Suppressor macrophage treated with lipopolysaccharide for 4 hours (primary cell): ENCODE results near the gene SAMD4B.
"Not testable (repeated sequence)": the region's sequence is repeated elsewhere in the genome, so short reads cannot be mapped to it uniquely, and the experiment has no call there.

Experiments used
- DNase-seq: peaks from one replicate; pipeline ENCODE4 v3.0.0-alpha.2; 2020

Gene SAMD4B, protein sequence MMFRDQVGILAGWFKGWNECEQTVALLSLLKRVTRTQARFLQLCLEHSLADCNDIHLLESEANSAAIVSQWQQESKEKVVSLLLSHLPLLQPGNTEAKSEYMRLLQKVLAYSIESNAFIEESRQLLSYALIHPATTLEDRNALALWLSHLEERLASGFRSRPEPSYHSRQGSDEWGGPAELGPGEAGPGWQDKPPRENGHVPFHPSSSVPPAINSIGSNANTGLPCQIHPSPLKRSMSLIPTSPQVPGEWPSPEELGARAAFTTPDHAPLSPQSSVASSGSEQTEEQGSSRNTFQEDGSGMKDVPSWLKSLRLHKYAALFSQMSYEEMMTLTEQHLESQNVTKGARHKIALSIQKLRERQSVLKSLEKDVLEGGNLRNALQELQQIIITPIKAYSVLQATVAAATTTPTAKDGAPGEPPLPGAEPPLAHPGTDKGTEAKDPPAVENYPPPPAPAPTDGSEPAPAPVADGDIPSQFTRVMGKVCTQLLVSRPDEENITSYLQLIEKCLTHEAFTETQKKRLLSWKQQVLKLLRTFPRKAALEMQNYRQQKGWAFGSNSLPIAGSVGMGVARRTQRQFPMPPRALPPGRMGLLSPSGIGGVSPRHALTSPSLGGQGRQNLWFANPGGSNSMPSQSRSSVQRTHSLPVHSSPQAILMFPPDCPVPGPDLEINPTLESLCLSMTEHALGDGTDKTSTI

DNA sequence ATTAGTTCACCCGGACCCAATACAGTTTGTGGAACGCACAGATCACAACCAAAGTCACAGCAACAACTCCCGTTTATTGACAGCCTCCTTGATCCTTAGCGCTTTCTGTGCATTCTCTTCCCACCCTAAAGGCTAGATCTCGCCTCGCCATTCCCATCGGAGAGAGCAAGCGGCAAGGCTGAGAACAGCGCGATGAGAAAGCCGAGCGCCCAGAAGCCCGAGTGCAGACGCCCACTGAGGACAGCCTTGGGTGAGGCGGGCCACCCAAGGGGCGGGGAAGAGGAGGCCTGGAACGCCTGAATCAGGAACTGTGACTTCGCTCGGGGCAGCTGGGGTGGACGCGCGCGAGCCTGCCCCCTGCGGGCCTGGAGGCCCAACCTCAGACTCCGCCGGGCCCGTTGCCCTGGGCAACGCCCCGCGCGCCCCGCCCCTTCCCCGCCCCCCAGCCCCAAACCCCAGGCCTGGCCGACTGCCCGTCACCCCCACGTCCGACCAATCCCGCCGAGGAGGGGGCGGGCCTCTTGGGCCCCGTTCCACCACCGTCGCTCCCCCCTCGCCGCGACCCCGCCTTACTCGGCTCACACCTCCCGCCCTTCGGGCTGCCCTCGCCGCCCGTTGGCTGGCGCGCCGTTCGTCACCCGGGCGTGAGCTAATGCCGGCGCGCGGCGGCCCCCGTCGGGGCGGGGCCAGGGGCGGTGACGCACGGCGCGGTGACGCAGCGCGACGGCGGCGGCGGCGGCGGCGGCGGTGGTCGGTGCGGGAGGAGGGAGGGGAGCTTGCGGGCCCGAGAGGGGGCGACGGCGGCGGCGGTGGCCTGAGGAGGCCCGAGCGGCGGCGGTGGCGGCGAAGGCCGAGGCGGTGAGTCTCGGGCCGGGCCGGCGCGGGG, at the start of gene SAMD4B:
TSS of gene SAMD4B (plus strand) at position 703 of the 886 bp plus-strand sequence. CDS start 14,473 bp downstream, outside the sequence.
- peak; percentile 100 for DNase-seq

DNA sequence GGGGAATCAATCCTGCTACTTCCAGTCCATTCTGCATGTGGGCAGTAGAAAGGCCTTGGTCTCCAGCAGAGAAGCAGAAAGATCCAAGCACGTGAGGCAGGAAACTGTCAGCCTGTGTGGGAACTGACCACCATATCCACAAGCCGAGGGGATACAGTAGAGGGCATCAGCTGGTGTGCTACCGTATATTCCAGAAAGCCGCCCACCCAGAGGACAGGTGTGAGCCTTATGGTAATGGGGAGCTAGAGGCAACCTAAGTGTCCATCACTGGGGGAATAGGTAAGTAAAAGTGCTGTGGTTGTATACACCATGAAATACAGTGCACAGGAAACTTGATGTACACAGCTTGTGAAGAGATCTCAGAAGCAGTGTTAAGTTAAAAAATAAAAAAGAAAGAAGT, 48.8 kb upstream of the SAMD4B start:
- no peak for DNase-seq

DNA sequence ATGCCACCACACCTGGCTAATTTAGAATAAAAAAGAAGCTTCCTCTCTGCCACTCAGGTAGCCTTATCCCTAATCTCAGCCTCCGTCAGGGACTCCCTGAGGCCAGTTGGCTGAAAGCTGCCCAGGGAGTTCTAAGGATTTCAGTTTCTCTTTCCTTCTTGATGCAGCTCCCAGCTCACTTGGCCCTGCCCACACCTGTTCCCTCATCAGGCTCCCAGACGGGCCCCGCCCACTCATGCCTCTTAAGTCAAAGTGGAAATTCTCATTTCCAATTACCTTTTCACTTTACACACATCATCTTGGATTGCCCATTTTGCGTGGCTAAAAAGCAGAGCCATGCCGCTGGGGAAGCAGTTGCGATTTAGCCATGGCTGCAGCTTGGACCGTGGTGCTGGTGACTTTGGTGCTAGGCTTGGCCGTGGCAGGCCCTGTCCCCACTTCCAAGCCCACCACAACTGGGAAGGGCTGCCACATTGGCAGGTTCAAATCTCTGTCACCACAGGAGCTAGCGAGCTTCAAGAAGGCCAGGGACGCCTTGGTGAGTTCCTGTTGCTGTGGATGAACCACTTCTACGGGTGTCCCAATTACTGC, 46.1 kb upstream of the SAMD4B start, which contains the start of gene IFNL1:
TSS of gene IFNL1 (plus strand) at position 353 of the 591 bp plus-strand sequence. CDS start at position 368, 15 bp downstream.
- DNase-seq = no peak

DNA sequence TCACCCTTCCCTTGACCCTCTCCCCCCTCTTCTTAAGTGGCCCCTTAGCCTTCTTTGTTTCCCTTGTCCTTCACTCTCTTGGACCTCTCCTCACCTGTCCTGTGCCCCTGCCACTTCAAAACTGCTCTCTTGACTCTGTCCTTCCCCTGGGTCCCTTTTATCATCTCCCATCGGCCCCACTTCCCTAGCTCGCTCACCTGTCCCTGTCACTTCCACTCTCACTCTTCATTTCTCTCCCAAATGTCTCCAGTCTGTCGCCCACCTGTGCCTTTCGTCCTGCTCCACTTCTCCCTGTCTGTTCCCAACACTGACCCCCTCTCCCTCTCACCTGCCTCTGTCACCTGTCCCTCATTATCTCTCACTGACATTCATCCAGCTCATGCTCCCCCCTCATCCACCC, 45.3 kb upstream of the SAMD4B start:
- no peak for DNase-seq

DNA sequence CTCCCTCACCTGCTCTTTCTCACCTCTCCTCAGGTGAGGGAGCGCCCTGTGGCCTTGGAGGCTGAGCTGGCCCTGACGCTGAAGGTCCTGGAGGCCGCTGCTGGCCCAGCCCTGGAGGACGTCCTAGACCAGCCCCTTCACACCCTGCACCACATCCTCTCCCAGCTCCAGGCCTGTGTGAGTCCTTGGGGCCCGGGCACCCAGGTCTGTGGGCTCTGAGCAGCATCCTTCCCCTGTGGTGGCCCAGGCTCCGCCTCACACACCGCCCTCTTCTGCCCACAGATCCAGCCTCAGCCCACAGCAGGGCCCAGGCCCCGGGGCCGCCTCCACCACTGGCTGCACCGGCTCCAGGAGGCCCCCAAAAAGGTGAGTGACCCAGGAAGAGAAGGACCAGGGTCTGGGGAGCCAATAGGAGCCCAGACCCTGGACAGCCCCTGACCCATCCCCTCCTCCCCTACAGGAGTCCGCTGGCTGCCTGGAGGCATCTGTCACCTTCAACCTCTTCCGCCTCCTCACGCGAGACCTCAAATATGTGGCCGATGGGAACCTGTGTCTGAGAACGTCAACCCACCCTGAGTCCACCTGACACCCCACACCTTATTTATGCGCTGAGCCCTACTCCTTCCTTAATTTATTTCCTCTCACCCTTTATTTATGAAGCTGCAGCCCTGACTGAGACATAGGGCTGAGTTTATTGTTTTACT, 44.1 kb upstream of the SAMD4B start:
- DNase-seq = no peak

DNA sequence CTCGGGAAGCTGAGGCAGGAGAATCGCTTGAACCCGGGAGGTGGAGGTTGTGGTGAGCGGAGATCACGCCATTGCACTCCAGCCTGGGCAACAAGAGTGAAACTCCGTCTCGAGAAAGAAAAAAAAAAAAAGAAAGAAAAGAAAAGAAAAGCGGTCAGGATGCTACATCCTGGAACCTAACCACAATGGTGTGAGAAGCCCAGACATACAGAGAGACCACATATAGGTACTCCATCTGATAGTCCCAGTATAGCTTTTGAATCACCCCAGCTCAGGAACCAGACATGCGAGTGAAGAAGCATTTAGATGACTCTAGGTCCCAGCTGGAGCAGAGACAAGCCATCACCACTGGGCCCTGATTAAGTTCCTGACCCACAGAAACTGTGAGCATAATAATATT, 42.8 kb upstream of the SAMD4B start:
- no peak for DNase-seq

DNA sequence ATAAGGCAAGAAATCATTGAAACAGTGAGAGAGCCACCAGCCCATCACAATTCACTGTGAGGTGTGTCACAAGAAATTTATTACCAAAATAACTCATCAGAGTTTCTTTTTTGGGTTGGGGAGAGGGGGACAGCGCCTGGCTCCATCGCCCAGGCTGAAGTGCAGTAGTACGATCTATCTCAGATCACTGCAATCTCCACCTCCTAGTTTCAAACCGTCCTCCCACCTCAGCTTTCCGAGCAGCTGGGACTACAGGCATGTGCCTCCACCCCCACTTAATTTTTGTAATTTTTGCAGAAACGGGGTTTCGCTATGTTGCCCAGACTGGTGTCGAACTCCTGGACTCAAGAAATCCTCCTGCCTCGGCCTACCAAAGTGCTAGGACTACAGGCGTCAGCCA, 42.4 kb upstream of the SAMD4B start:
- DNase-seq = no peak

DNA sequence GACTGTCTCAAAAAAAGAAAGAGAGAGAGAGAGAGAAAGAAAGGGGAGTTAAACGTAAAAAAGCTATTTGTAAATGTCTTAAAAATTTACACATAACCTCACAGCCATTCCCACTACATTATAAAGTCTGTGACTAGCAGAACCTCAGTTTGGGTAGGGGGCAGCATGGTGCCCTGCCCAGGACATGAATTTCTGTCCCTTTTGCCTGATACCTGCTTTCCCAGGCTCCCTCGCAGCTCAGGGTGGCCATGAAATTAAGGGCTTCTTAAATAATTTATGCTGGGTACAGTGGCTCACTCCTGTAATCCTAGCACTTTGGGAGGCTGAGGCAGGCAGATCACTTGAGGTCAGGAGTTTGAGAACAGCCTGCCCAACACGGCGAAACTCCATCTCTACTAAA, 41.2 kb upstream of the SAMD4B start:
- no peak for DNase-seq

DNA sequence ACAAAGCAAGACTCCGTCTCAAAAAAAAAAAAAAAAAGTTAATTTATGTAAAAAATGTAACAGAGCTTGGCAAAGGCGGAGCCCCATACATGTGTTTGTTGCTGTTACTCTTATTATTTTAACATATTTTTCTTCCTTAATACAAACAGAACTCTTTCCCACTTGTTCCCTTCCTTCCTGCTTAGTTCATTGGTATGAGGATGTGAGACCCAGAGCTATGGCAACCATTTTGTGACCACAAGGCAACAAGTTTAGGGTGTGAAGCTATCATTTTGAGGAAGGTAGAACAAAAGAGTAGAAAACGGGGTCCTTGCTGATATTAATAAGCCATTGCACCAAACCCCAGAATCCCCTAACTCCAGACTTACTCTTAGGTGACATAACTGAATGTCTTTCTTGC, 40.7 kb upstream of the SAMD4B start:
- DNase-seq = no peak

DNA sequence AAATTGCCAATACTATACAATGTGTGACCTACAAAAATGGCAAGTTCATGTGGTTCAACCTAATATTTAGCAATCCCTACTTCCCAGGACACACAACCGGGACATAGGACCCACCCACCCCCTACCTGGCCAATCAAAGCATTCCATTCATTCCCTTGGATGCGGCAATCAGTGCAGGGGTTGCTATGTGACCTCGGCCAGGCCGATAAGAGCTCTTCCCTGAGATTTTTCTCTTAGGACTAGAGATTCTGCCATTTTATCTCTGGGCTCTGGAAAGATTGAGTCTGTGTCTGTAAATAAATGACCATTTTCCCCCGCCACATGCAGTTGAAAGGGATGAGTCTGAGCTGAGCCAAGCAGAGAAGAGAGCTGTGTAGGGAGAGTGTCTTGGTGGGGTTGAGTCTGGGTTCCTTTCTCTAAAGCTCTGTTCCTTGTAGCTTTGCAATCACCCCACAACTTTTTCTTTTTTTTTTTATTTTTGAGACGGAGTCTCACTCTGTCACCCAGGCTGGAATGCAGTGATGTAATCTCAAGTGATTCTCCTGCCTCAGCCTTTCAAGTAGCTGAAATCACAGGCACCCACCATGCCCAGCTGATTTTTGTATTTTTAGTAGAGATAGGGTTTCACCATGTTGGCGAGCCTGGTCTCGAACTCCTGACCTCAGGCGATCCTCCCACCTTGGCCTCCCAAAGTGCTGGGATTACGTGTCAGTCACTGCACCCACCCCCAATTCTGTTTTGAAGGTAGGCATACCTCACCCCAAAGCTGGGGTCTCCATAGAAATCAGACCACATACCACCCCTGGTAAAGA, 38.6 kb upstream of the SAMD4B start:
- DNase-seq = no peak

DNA sequence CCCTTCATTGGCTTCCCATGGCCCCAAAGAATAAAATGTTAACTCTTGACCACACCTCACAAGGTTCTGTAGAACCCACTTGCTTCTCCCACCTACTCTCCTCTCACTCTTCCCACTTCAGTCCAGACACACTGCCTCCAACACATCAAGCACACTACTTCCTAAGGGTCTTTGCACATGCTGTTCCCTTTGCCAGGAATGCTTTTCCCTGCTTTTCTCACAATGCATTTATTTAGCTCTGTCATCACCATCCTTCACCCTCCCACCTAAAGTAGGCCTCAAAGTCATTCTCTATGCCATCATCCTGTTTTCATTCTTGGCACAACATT, 38.1 kb upstream of the SAMD4B start:
- no peak for DNase-seq

DNA sequence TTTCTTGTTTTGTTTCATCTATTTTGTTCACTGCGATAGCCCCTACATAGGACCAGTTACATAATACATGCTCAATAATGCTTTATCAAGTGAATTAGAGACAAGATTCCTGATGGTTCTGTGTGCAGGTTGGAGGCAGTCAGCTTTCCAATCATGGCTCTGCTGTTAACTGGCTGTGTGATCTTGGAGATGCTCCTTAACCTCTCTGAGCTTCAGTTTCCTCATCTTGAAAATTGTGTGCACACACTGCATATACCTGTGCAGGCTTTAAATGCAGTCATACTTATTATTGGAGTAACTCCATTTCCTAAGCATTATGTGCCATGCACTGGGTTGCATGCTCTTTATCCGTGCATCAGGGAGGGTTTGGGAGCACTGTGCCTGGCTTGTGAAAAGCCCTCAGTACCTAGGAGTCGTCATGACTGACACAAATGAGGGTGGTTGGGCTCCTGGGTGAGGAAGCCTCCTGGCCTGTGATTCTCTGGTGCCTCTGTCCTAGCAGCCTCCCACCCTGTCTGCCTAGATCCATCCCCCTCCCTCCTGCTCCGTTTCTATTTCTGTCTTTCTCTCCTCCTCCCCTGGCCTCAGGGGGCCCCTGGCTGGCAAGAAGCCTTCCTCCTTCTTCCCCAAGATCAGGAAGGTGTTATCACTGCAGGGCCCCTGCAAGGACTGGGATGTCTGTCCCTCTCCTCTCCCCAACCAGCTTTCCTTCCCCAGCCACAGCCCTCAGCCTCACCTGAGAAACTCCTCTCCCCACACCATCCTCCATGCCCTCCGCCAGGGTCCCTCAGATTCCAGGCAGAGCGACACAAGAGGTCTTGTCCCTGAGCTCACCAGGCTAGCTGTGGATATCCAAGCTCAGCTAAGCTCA, 37.3 kb upstream of the SAMD4B start:
- no peak for DNase-seq

DNA sequence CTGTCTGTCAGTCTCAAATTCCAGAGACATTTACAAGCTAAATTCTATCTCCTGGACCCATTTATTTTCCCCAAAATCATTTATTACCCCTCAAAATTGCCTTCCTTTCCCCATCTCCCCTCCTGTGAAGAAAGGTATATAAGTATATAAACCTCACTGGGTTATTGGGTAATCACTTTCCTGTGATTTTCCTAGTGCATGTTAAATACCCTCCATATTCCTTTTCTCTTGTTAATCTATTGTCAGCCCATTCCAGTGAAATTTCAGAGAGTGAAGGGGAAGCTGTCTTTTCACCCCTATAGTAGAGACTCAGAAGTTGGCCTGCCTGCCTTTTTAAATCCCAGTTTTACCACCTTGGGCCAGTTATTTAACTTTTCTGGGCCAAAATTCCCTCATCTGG, 36.1 kb upstream of the SAMD4B start:
- no peak for DNase-seq

DNA sequence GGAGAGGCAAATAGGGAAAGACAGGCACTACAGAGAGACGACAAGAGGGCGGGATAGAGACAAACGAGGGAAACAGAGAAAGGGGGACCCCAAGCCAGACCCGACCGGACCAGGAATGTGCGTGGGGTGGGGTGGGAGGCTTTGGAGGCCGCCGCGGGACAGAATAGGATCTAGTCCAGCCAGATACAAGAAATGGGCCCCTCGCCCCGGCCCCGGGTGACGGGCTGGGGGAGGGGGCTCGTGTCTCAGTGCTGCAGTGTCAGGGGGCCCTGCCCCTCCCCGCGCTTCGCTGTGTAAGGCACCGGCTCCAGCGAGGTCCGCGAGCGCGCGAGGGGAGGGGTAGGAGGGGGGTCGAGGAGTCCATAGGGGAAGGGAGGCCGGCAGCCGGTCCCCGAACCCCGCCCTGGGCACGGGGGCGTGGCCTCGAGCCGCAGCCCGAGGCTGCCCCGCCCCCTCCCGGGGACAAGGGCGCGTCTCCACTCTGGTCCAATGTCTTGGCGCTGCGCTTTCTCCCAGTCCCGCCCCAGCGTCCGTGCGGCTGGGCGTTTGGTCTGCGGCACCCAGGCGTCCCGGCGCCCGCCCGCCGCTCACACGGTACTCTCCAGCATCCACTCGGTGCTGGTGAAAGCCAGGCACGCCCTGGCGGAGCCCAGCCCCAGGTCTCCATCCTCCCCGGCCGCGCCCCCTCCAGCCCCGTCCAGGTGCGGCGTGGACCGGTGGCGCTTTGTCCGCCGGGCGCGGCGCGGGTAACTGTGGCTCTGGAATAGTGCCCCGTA, 35.0 kb upstream of the SAMD4B start:
- no peak for DNase-seq

DNA sequence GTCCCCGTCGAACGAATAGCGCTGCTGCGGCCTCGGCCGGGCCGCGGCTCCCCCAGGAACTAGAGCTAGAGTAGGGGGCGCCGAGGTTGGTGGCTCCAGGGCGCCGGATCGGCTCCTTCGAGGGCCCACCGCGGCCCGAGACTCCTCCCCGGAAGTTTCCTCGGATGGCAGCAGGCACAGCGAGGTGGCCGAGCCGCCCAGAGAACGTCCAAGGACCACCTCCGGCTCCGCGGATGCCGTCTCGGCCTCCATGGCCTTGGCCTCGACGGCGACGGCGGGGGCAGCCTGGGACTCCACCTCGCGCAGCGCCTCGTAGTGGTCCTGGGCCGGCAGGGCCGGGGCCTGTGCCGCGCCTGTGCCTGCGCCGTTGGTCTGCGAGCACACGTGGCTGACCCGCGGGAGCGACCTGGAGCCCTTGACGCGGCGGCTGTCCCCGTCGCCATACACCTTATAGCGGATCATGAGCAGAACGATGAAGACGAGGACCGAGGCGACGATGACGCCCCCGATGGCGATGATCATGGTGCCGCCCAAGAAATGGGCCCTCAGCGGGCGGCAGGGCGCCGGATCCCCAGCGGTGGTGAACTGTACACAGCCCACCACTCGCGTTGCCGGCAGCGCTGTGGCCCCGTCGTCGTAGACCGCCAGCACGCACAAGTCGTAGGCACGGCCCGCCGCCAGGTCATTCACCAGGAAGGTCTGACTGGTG, 34.2 kb upstream of the SAMD4B start:
- DNase-seq = no peak

DNA sequence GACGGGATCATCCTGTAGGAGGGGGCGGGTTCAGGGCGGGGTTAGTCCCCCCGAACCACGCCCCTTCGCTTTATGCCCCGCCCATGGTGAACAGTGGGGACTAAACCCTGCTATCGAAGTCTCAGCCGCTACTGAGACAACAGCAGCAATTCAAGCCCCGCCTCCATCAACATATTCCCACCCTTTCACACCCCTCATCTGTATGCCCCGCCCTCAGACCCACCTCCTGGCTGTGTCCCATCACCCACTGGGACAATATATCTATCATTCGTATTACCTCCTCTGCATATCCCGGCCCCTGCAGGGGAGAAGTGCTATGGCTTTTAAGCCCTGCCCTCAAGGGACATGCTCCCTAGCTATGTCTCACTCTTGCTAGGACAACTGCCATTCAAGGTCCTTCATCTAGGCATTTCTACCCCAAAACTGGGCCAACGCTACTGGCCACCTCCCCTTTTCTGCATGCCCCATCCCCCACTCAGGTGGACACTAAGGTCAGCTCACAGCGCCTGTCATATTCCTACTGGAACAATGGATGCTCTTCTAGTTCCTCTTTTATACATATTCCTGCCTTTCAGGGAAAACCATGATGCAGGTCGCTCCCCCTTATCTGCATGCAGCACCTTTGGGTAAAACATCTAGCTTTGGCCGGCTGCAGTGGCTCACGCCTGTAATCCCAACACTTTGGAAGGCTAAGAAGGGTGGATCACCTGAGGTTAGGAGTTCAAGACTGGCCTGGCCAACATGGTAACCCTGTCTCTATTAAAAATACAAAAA, 33.5 kb upstream of the SAMD4B start:
- no peak for DNase-seq

DNA sequence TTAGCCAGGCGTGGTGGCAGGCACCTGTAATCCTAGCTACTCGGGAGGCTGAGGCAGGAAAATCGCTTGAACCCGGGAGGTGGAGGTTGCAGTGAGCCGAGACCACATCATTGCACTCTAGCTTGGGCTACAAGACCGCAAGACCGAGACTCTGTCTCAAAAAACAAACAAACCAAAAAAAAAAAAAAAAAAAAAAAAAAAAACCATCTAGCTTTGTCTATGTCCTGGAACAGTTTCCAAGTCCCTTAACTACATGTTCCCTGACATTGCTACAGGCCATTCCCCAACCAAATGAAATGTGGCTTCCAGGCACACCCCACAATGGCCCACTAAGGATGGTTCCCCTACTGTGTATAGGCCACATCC, 32.9 kb upstream of the SAMD4B start:
- DNase-seq = not testable (repeated sequence)
